ENCODE measurements around the gene LRRC70. TPM values are rescaled to one million over a fixed set of nuclear protein-coding genes. Genes with fewer than 3 reads are reported as not detected.

Gene LRRC70
- total RNA-seq, 1 experiment from 2014 or later = 6.5 TPM

DNA sequence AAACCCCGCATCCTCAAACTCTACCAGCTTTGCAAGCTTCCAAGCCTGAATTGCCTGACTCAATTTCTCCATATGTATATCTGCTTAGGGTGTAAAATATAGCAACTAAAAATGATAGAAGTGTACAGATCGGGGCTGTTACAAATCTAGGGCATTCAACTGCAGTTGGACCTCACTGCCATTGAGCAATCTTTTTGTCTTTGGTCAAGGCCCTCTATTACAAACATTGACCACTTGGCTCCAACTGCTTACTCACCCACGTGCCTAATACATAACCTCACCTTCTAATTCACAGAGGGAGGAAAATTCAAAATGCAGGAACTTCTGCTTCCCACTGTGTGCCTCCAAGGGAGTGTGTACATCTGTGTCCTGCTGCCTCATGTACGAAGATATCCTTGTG lies 10.0 kb downstream of the LRRC70 start:
- no peak overlapping the region for H3K4me3 ChIP-seq (ENCODE audit: low read length)
- H3K27ac ChIP-seq (ENCODE audit: low read length) = no peak overlapping the region
- H3K9me3 ChIP-seq (ENCODE audit: low read length) = no peaks in the 10 kb centered on the region
- H3K4me1 ChIP-seq (ENCODE audit: low read length) = no peaks in the 10 kb centered on the region
- H3K9ac ChIP-seq (ENCODE audit: low read length) = no peak overlapping the region
- H3K9me2 ChIP-seq (replicated peaks; ENCODE audit: insufficient read depth, low read length) = no peaks in the 10 kb centered on the region
- H3K36me3 ChIP-seq (ENCODE audit: insufficient read depth, low read length) = peaks cover 12% of the 10 kb centered on the region; the same call in 1 of the 2 replicates
- no peak overlapping the region for H2AFZ ChIP-seq (ENCODE audit: low read length)
- peaks cover 11% of the 10 kb centered on the region; the same call in 1 of the 2 replicates for H3K79me2 ChIP-seq (ENCODE audit: low read length)
- H4K20me1 ChIP-seq (ENCODE audit: insufficient read depth, low read depth, low read length) = no peaks in the 10 kb centered on the region
- H3K4me2 ChIP-seq (ENCODE audit: low read depth, low read length, poor library complexity, severe bottlenecking) = no peak overlapping the region
- H3K27me3 ChIP-seq (ENCODE audit: low read length) = no peaks in the 10 kb centered on the region
- DNase-seq = no peak

DNA sequence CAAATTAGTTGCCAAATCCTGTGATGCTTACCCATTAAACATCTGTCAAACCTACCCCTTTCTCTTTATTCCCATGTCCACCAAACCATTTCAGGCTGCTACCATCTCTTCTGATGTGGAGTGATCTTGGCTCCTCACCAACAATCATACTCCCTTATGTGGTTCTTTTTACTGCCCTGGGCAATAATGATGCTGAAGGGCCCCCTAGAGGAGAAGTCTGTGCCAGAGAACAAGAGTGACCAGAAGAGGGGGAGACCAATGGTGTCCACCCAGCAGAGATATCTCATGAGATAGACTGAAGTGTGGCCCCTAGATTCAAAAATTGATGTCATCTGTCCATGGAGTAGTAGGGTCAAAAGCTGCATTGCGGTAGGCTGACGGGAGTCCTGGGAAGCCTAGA lies 10.9 kb downstream of the LRRC70 start:
- Histone ChIP-seq H3K4me3 (ENCODE audit: low read length) (no peak overlapping the region), H3K4me1 (ENCODE audit: low read length) (no peaks in the 10 kb centered on the region), H3K4me2 (ENCODE audit: low read depth, low read length, poor library complexity, severe bottlenecking) (no peak overlapping the region), H3K79me2 (ENCODE audit: low read length) (peaks cover 11% of the 10 kb centered on the region; the same call in 1 of the 2 replicates), H2AFZ (ENCODE audit: low read length) (no peak overlapping the region), H3K27ac (ENCODE audit: low read length) (no peak overlapping the region), H3K9me3 (ENCODE audit: low read length) (no peaks in the 10 kb centered on the region), H4K20me1 (ENCODE audit: insufficient read depth, low read depth, low read length) (no peaks in the 10 kb centered on the region), H3K9me2 (replicated peaks; ENCODE audit: insufficient read depth, low read length) (no peaks in the 10 kb centered on the region), H3K36me3 (ENCODE audit: insufficient read depth, low read length) (peaks cover 12% of the 10 kb centered on the region; the same call in 1 of the 2 replicates), H3K27me3 (ENCODE audit: low read length) (no peaks in the 10 kb centered on the region), H3K9ac (ENCODE audit: low read length) (no peak overlapping the region)
- DNase-seq = no peak

GRCh38 chr5:62590387-62590786 lies 11.8 kb downstream of the LRRC70 start:
- Histone ChIP-seq H3K4me2 (ENCODE audit: low read depth, low read length, poor library complexity, severe bottlenecking) (no peak overlapping the region), H2AFZ (ENCODE audit: low read length) (no peak overlapping the region), H3K27me3 (ENCODE audit: low read length) (no peaks in the 10 kb centered on the region), H3K9me3 (ENCODE audit: low read length) (no peaks in the 10 kb centered on the region), H3K9ac (ENCODE audit: low read length) (no peak overlapping the region), H3K4me3 (ENCODE audit: low read length) (no peak overlapping the region), H3K9me2 (replicated peaks; ENCODE audit: insufficient read depth, low read length) (no peaks in the 10 kb centered on the region), H3K79me2 (ENCODE audit: low read length) (peaks cover 7% of the 10 kb centered on the region; the same call in 1 of the 2 replicates), H3K27ac (ENCODE audit: low read length) (no peak overlapping the region), H3K4me1 (ENCODE audit: low read length) (no peaks in the 10 kb centered on the region), H3K36me3 (ENCODE audit: insufficient read depth, low read length) (peaks cover 12% of the 10 kb centered on the region; the same call in 1 of the 2 replicates), H4K20me1 (ENCODE audit: insufficient read depth, low read depth, low read length) (no peaks in the 10 kb centered on the region)
- no peak for DNase-seq

GRCh38 chr5:62592558-62592957 lies 13.9 kb downstream of the LRRC70 start:
- no peak for DNase-seq
- no peaks in the 10 kb centered on the region for H4K20me1 ChIP-seq (ENCODE audit: insufficient read depth, low read depth, low read length)
- no peaks in the 10 kb centered on the region for H3K4me1 ChIP-seq (ENCODE audit: low read length)
- H3K79me2 ChIP-seq (ENCODE audit: low read length) = peaks cover 7% of the 10 kb centered on the region; the same call in 1 of the 2 replicates
- H3K27ac ChIP-seq (ENCODE audit: low read length) = no peak overlapping the region
- no peaks in the 10 kb centered on the region for H3K27me3 ChIP-seq (ENCODE audit: low read length)
- H3K9me2 ChIP-seq (replicated peaks; ENCODE audit: insufficient read depth, low read length) = no peaks in the 10 kb centered on the region
- H3K9ac ChIP-seq (ENCODE audit: low read length) = no peak overlapping the region
- no peak overlapping the region for H3K4me3 ChIP-seq (ENCODE audit: low read length)
- H3K9me3 ChIP-seq (ENCODE audit: low read length) = no peaks in the 10 kb centered on the region
- peaks cover 12% of the 10 kb centered on the region; the same call in 1 of the 2 replicates for H3K36me3 ChIP-seq (ENCODE audit: insufficient read depth, low read length)
- no peak overlapping the region for H3K4me2 ChIP-seq (ENCODE audit: low read depth, low read length, poor library complexity, severe bottlenecking)
- H2AFZ ChIP-seq (ENCODE audit: low read length) = no peak overlapping the region

- no peak for DNase-seq
- Histone ChIP-seq H3K9ac (ENCODE audit: low read length) (no peak overlapping the region), H4K20me1 (ENCODE audit: insufficient read depth, low read depth, low read length) (no peaks in the 10 kb centered on the region), H3K36me3 (ENCODE audit: insufficient read depth, low read length) (peaks cover 12% of the 10 kb centered on the region; the same call in 1 of the 2 replicates), H3K27ac (ENCODE audit: low read length) (no peak overlapping the region), H3K4me1 (ENCODE audit: low read length) (no peaks in the 10 kb centered on the region), H3K4me2 (ENCODE audit: low read depth, low read length, poor library complexity, severe bottlenecking) (no peak overlapping the region), H3K9me3 (ENCODE audit: low read length) (no peaks in the 10 kb centered on the region), H3K27me3 (ENCODE audit: low read length) (no peaks in the 10 kb centered on the region), H3K79me2 (ENCODE audit: low read length) (peaks cover 10% of the 10 kb centered on the region; the same call in 1 of the 2 replicates), H3K9me2 (replicated peaks; ENCODE audit: insufficient read depth, low read length) (no peaks in the 10 kb centered on the region), H2AFZ (ENCODE audit: low read length) (no peak overlapping the region), H3K4me3 (ENCODE audit: low read length) (no peak overlapping the region)
Measured at GRCh38 chr5:62593331-62593730, 14.7 kb downstream of the LRRC70 start.

GRCh38 chr5:62594364-62594984 lies 15.9 kb downstream of the LRRC70 start:
- DNase-seq = no peak
- Histone ChIP-seq H3K36me3 (ENCODE audit: insufficient read depth, low read length) (peaks cover 12% of the 10 kb centered on the region; the same call in 1 of the 2 replicates), H3K79me2 (ENCODE audit: low read length) (peaks cover 8% of the 10 kb centered on the region; the same call in 1 of the 2 replicates), H2AFZ (ENCODE audit: low read length) (no peak overlapping the region), H3K4me2 (ENCODE audit: low read depth, low read length, poor library complexity, severe bottlenecking) (no peak overlapping the region), H3K27me3 (ENCODE audit: low read length) (no peaks in the 10 kb centered on the region), H3K4me3 (ENCODE audit: low read length) (no peak overlapping the region), H4K20me1 (ENCODE audit: insufficient read depth, low read depth, low read length) (no peaks in the 10 kb centered on the region), H3K27ac (ENCODE audit: low read length) (no peak overlapping the region), H3K9ac (ENCODE audit: low read length) (no peak overlapping the region), H3K9me2 (replicated peaks; ENCODE audit: insufficient read depth, low read length) (no peaks in the 10 kb centered on the region), H3K9me3 (ENCODE audit: low read length) (no peaks in the 10 kb centered on the region), H3K4me1 (ENCODE audit: low read length) (no peaks in the 10 kb centered on the region)

DNA sequence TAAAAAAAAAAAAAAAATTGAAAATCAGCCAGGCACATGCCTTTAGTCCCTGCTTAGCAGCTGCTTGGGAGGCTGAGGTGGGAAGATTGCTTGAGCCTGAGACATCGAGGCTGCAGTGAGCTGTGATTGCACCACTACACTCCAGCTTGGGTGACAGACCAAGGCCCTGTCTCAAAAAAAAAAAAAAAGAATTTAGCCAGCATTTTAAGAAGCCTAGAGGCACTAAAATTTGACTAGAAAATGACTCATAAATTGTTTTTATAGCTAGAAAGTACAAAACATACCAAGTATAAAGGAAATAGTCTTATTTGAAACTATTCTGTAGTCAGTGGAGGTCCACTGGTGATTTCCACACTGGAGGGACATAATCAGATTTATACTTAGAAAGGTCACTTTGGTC lies 17.5 kb downstream of the LRRC70 start:
- H3K27me3 ChIP-seq (ENCODE audit: low read length) = no peaks in the 10 kb centered on the region
- peaks cover 12% of the 10 kb centered on the region; the same call in 1 of the 2 replicates for H3K36me3 ChIP-seq (ENCODE audit: insufficient read depth, low read length)
- no peaks in the 10 kb centered on the region for H3K9me3 ChIP-seq (ENCODE audit: low read length)
- H3K4me2 ChIP-seq (ENCODE audit: low read depth, low read length, poor library complexity, severe bottlenecking) = no peak overlapping the region
- H3K4me1 ChIP-seq (ENCODE audit: low read length) = no peaks in the 10 kb centered on the region
- no peak overlapping the region for H2AFZ ChIP-seq (ENCODE audit: low read length)
- H3K79me2 ChIP-seq (ENCODE audit: low read length) = peaks cover 9% of the 10 kb centered on the region; the same call in 1 of the 2 replicates
- no peaks in the 10 kb centered on the region for H4K20me1 ChIP-seq (ENCODE audit: insufficient read depth, low read depth, low read length)
- H3K9ac ChIP-seq (ENCODE audit: low read length) = no peak overlapping the region
- DNase-seq = no peak
- no peak overlapping the region for H3K4me3 ChIP-seq (ENCODE audit: low read length)
- no peaks in the 10 kb centered on the region for H3K9me2 ChIP-seq (replicated peaks; ENCODE audit: insufficient read depth, low read length)
- H3K27ac ChIP-seq (ENCODE audit: low read length) = no peak overlapping the region

- Histone ChIP-seq H3K4me3 (ENCODE audit: low read length) (no peak overlapping the region), H3K9me2 (replicated peaks; ENCODE audit: insufficient read depth, low read length) (no peaks in the 10 kb centered on the region)
Measured at GRCh38 chr5:62596691-62597090, 18.1 kb downstream of the LRRC70 start.

More at GRCh38 chr5:62596691-62597090, 18.1 kb downstream of the LRRC70 start:
- H4K20me1 ChIP-seq (ENCODE audit: insufficient read depth, low read depth, low read length) = no peaks in the 10 kb centered on the region
- H3K27me3 ChIP-seq (ENCODE audit: low read length) = no peaks in the 10 kb centered on the region
- H3K79me2 ChIP-seq (ENCODE audit: low read length) = peaks cover 9% of the 10 kb centered on the region; the same call in 1 of the 2 replicates
- no peak overlapping the region for H3K27ac ChIP-seq (ENCODE audit: low read length)
- H2AFZ ChIP-seq (ENCODE audit: low read length) = no peak overlapping the region
- H3K36me3 ChIP-seq (ENCODE audit: insufficient read depth, low read length) = peaks cover 7% of the 10 kb centered on the region; the same call in 1 of the 2 replicates
- H3K9me3 ChIP-seq (ENCODE audit: low read length) = no peaks in the 10 kb centered on the region
- no peak overlapping the region for H3K9ac ChIP-seq (ENCODE audit: low read length)
- no peak for DNase-seq
- H3K4me1 ChIP-seq (ENCODE audit: low read length) = no peaks in the 10 kb centered on the region
- H3K4me2 ChIP-seq (ENCODE audit: low read depth, low read length, poor library complexity, severe bottlenecking) = no peak overlapping the region
